ENCODE data around the gene MYLIP. TPM values are rescaled to one million over a fixed set of nuclear protein-coding genes. Genes with fewer than 3 reads are reported as not detected.

MYLIP gene
- total and polyA plus RNA-seq, 8 donors = 27.8 to 58.1 (median 50.9) TPM

GRCh38 chr6:16146028-16146427 lies 17.1 kb downstream of the MYLIP start:
- peaks cover 0 to 89% of the 10 kb centered on the region in 2 donors for H3K36me3 ChIP-seq
- ATAC-seq = peak; percentile 69

GRCh38 chr6:16146527-16146955 lies 17.7 kb downstream of the MYLIP start:
- Histone ChIP-seq H3K27ac (no peak overlapping the region), H3K27me3 (no peaks in the 10 kb centered on the region), H3K4me1 (peaks cover 0 to 27% of the 10 kb centered on the region in 2 donors), H3K9me3 (no peaks in the 10 kb centered on the region), H3K36me3 (peaks cover 0 to 92% of the 10 kb centered on the region in 2 donors), H3K4me3 (no peak overlapping the region)
- intact Hi-C loops (cut with DNase I) = no loop called here
- TF ChIP-seq CTCF (IDR thresholded peaks at IDR 0.05) = no peak
- ATAC-seq (no peak), DNase-seq (no peak)

More at GRCh38 chr6:16146028-16146427, 17.1 kb downstream of the MYLIP start:
- no peaks in the 10 kb centered on the region for H3K27me3 ChIP-seq
- intact Hi-C loops (cut with DNase I) = no loop called here
- peak in 1 of 4 donors; percentile 59 for DNase-seq
- H3K27ac ChIP-seq = no peak overlapping the region
- peaks cover 0 to 27% of the 10 kb centered on the region in 2 donors for H3K4me1 ChIP-seq
- TF ChIP-seq CTCF (IDR thresholded peaks at IDR 0.05) = no peak
- H3K4me3 ChIP-seq = no peak overlapping the region
- no peaks in the 10 kb centered on the region for H3K9me3 ChIP-seq

GRCh38 chr6:16148498-16148897 lies 19.6 kb downstream of the MYLIP start:
- Histone ChIP-seq H3K27me3 (no peaks in the 10 kb centered on the region), H3K27ac (no peak overlapping the region), H3K4me3 (no peak overlapping the region), H3K4me1 (peaks cover 0 to 27% of the 10 kb centered on the region in 2 donors), H3K36me3 (peaks cover 0 to 87% of the 10 kb centered on the region in 2 donors), H3K9me3 (no peaks in the 10 kb centered on the region)
- peak; percentile 94 for ATAC-seq
- peak in 3 of 4 donors; percentile 51 to 66 (median 57) for DNase-seq
- TF ChIP-seq CTCF (IDR thresholded peaks at IDR 0.05) = no peak
- intact Hi-C loops (cut with DNase I) = no loop called here

- Histone ChIP-seq H3K4me3 (no peak overlapping the region), H3K4me1 (peaks cover 0 to 27% of the 10 kb centered on the region in 2 donors), H3K27me3 (no peaks in the 10 kb centered on the region), H3K36me3 (peaks cover 0 to 83% of the 10 kb centered on the region in 2 donors), H3K27ac (no peak overlapping the region), H3K9me3 (no peaks in the 10 kb centered on the region)
- DNase-seq (no peak), ATAC-seq (no peak)
- no peak for TF ChIP-seq CTCF (IDR thresholded peaks at IDR 0.05)
- intact Hi-C loops (cut with DNase I) = no loop called here
These were observed 20.4 kb downstream of the MYLIP start for GRCh38 chr6:16149305-16149704.

GRCh38 chr6:16150098-16150497 lies 21.2 kb downstream of the MYLIP start:
- intact Hi-C loops (cut with DNase I) = no loop called here

More at GRCh38 chr6:16150098-16150497, 21.2 kb downstream of the MYLIP start:
- no peaks in the 10 kb centered on the region for H3K27me3 ChIP-seq
- no peak overlapping the region for H3K27ac ChIP-seq
- H3K9me3 ChIP-seq = no peaks in the 10 kb centered on the region
- no peak for ATAC-seq
- no peak for TF ChIP-seq CTCF (IDR thresholded peaks at IDR 0.05)
- H3K4me1 ChIP-seq = peaks cover 0 to 23% of the 10 kb centered on the region in 2 donors
- no peak overlapping the region for H3K4me3 ChIP-seq
- peaks cover 0 to 83% of the 10 kb centered on the region in 2 donors for H3K36me3 ChIP-seq
- no peak for DNase-seq
